Neural progenitor cell (in vitro differentiated cells): Measurements from ENCODE around the gene SREBF1.

ENCODE experiments used
- CTCF ChIP-seq: fragments of 200-600 bp; sonication (generic); IDR thresholded peaks from 2 replicates; pipeline ENCODE4 v1.5.1; 2017; ENCODE audit warnings: antibody characterized with exemption, mild to moderate bottlenecking
- EZH2 ChIP-seq: fragments of 200-600 bp; sonication (generic); IDR thresholded peaks from 2 replicates; pipeline ENCODE4 v1.6.1; 2017; ENCODE audit warnings: antibody characterized with exemption, mild to moderate bottlenecking, moderate library complexity
- EZH2phosphoT487 ChIP-seq: fragments of 200-600 bp; sonication (generic); IDR thresholded peaks from 2 replicates; pipeline ENCODE4 v1.6.1; 2017; ENCODE audit warnings: antibody characterized with exemption

- TF ChIP-seq CTCF (no peak), EZH2 (no peak), EZH2phosphoT487 (no peak)
Observed at GRCh38 chr17:17849147-17849820, 12.5 kb upstream of the SREBF1 start.
